GM18873 (cell line): ENCODE data around the gene CATSPER2.
"Not testable (repeated sequence)": the region's sequence is repeated elsewhere in the genome, so short reads cannot be mapped to it uniquely, and the experiment has no call there.

Experiments used
- ATAC-seq: cut with Tn5 transposase; IDR thresholded peaks from one replicate; pipeline ENCODE4 v1.9.1; 2021; ENCODE audit warnings: mild to moderate bottlenecking, moderate library complexity, moderate number of reproducible peaks; ENCODE audit not compliant: unreplicated experiment, low FRiP score

Gene CATSPER2

GRCh38 chr15:43648649-43649429 lies at the start of gene CATSPER2:
Gene CATSPER2 (minus strand): TSS chr15:43648844. CDS start chr15:43648061, 783 bp downstream.
- ATAC-seq = no peak

GRCh38 chr15:43693148-43694022 lies 44.7 kb upstream of the CATSPER2 start, which contains the start of gene CKMT1A:
Gene CKMT1A (plus strand): TSS chr15:43693859. CDS start chr15:43694051, 192 bp downstream.
- ATAC-seq = not testable (repeated sequence)

GRCh38 chr15:43692679-43693078 lies 44.0 kb upstream of the CATSPER2 start:
- not testable (repeated sequence) for ATAC-seq

GRCh38 chr15:43689604-43690301 lies 41.1 kb upstream of the CATSPER2 start:
- ATAC-seq = peak; percentile 93

- not testable (repeated sequence) for ATAC-seq
Observed at GRCh38 chr15:43674175-43674574, 25.5 kb upstream of the CATSPER2 start.

GRCh38 chr15:43666177-43666576 lies 17.5 kb upstream of the CATSPER2 start:
- ATAC-seq = not testable (repeated sequence)

GRCh38 chr15:43663333-43663732 lies 14.7 kb upstream of the CATSPER2 start:
- not testable (repeated sequence) for ATAC-seq

- not testable (repeated sequence) for ATAC-seq
Observed at GRCh38 chr15:43662293-43662692, 13.6 kb upstream of the CATSPER2 start.

GRCh38 chr15:43659727-43660126 lies 11.1 kb upstream of the CATSPER2 start:
- ATAC-seq = not testable (repeated sequence)

- ATAC-seq = not testable (repeated sequence)
Observed at GRCh38 chr15:43649430-43649926, 834 bp upstream of the CATSPER2 start.

- ATAC-seq = peak; percentile 52
Observed at GRCh38 chr15:43638464-43639204, 10.0 kb downstream of the CATSPER2 start.

GRCh38 chr15:43626937-43627336 lies 21.7 kb downstream of the CATSPER2 start:
- not testable (repeated sequence) for ATAC-seq

GRCh38 chr15:43625106-43625505 lies 23.5 kb downstream of the CATSPER2 start:
- no peak for ATAC-seq

GRCh38 chr15:43622068-43622799 lies 26.4 kb downstream of the CATSPER2 start:
- ATAC-seq = not testable (repeated sequence)

- ATAC-seq = not testable (repeated sequence)
Observed at GRCh38 chr15:43618700-43619099, 29.9 kb downstream of the CATSPER2 start, which contains the start of gene STRC. Gene STRC (minus strand): TSS chr15:43618800. CDS start chr15:43618722, 78 bp downstream.

- not testable (repeated sequence) for ATAC-seq
Observed at GRCh38 chr15:43617750-43618149, 30.9 kb downstream of the CATSPER2 start.

GRCh38 chr15:43602233-43602632 lies 46.4 kb downstream of the CATSPER2 start:
- ATAC-seq = not testable (repeated sequence)

- ATAC-seq = not testable (repeated sequence)
Observed at GRCh38 chr15:43600200-43600599, 48.4 kb downstream of the CATSPER2 start.

GRCh38 chr15:43599131-43599530 lies 49.5 kb downstream of the CATSPER2 start:
- ATAC-seq = not testable (repeated sequence)
